CD4-positive, alpha-beta T cell (primary cell): ENCODE results near the gene CDC42BPA. TPM values are rescaled to one million over a fixed set of nuclear protein-coding genes. Genes with fewer than 3 reads are reported as not detected.

Source experiments
- ATAC-seq: fragments of 200-7000 bp; cut with Tn5 transposase; one replicate; pipeline ENCODE4 v1.10.0; 2022; ENCODE audit warnings: mild to moderate bottlenecking; ENCODE audit not compliant: poor library complexity
- CTCF ChIA-PET: fragments of 350-600 bp; sonication (Branson Sonifier 250); formaldehyde crosslinking; loops from one replicate; lab custom pipeline; 2021; ENCODE audit warnings: antibody characterized with exemption, inconsistent platforms; lab: Charles Lee
- POLR2A ChIA-PET: fragments of 350-600 bp; sonication (Branson Sonifier 250); formaldehyde crosslinking; loops from one replicate; lab custom pipeline; 2021; ENCODE audit warnings: antibody characterized with exemption, inconsistent platforms; lab: Charles Lee
- DNase-seq, 14 experiments: peaks; one replicate each; pipeline ENCODE4 v3.0.0-alpha.2; 2013 to 2020; ENCODE audit warnings: mixed read lengths in 2 of 14
- H3K27ac ChIP-seq, 2 donors: one replicate each; pipeline versions ENCODE4 v1.5.1 to v1.7.0; 2013; ENCODE audit warnings: low read length in 2 of 2, low read depth in 1 of 2, mild to moderate bottlenecking in 1 of 2
- H3K27me3 ChIP-seq, 2 experiments: 1 replicate in 1 of 2; 2 replicates in 1 of 2; pipeline versions ENCODE4 v1.6.1 to v1.7.0; 2013; ENCODE audit warnings: low read length in 2 of 2, control low read depth in 1 of 2, mild to moderate bottlenecking in 1 of 2, moderate library complexity in 1 of 2; ENCODE audit not compliant: insufficient read depth in 2 of 2, control insufficient read depth in 1 of 2
- H3K36me3 ChIP-seq: one replicate; pipeline ENCODE4 v1.6.1; 2013; ENCODE audit warnings: low read length, control low read depth; ENCODE audit not compliant: insufficient read depth
- H3K4me1 ChIP-seq: one replicate; pipeline ENCODE4 v1.6.1; 2013; ENCODE audit warnings: low read length, control low read depth; ENCODE audit not compliant: insufficient read depth
- H3K4me3 ChIP-seq: one replicate; pipeline ENCODE4 v1.5.1; 2013; ENCODE audit warnings: mild to moderate bottlenecking, low read length, moderate library complexity
- H3K9me3 ChIP-seq, 2 experiments: 1 replicate in 1 of 2; 2 replicates in 1 of 2; pipeline versions ENCODE4 v1.6.1 to v1.7.0; 2013; ENCODE audit warnings: low read length in 2 of 2, mild to moderate bottlenecking in 2 of 2, control low read depth in 1 of 2, moderate library complexity in 1 of 2; ENCODE audit not compliant: control insufficient read depth in 1 of 2, insufficient read depth in 1 of 2
- H3K27ac Mint-ChIP-seq: one replicate; pipeline ENCODE4 v1.8.0; 2020; ENCODE audit warnings: mixed read lengths
- H3K27me3 Mint-ChIP-seq: one replicate; pipeline ENCODE4 v1.8.0; 2021; ENCODE audit warnings: mixed read lengths
- H3K36me3 Mint-ChIP-seq: one replicate; pipeline ENCODE4 v1.8.0; 2021; ENCODE audit warnings: low read depth, mixed read lengths
- H3K4me1 Mint-ChIP-seq: one replicate; pipeline ENCODE4 v1.8.0; 2021; ENCODE audit warnings: low read depth, mixed read lengths
- H3K4me3 Mint-ChIP-seq: one replicate; pipeline ENCODE4 v1.8.0; 2020; ENCODE audit warnings: mild to moderate bottlenecking, mixed read lengths
- H3K9me3 Mint-ChIP-seq: one replicate; pipeline ENCODE4 v1.8.0; 2020; ENCODE audit warnings: mixed read lengths
- CTCF ChIP-seq: fragments of 200-600 bp; IDR thresholded peaks from one replicate; pipeline ENCODE4 v1.8.0; 2022; ENCODE audit warnings: antibody characterized with exemption, mild to moderate bottlenecking
- intact Hi-C, 2 experiments: fragments of 100-400 bp; cut with DNase I in 1 of 2; cut with micrococcal nuclease in 1 of 2; formaldehyde crosslinking; loops; one replicate each; pipeline versions ENCODE4 v1.15.1 to v1.9.0; 2023 to 2025; cut with DNase I, micrococcal nuclease
- total RNA-seq, 174 experiments: library from RNA in 2 of 174; stranded (reverse) in 2 of 174; gene quantifications; one replicate each; pipeline ENCODE4 v1.2.3 and lab custom pipeline; 2021 to 2026

The CDC42BPA gene
- total RNA-seq, 2 experiments from 2014 or later: 2.2 to 3.0 TPM

GRCh38 chr1:227073786-227074185 lies 244.5 kb downstream of the CDC42BPA start:
- TF ChIP-seq CTCF: no peak
- Histone ChIP-seq H3K27me3 (no peaks in the 10 kb centered on the region), H3K27ac (no peak overlapping the region), H3K4me3 (no peak overlapping the region), H3K36me3 (no peaks in the 10 kb centered on the region), H3K4me1 (no peaks in the 10 kb centered on the region), H3K9me3 (no peaks in the 10 kb centered on the region)
- ATAC-seq (no peak), DNase-seq (no peak)
- intact Hi-C loops: no loop called here
- H3K4me3 Mint-ChIP-seq: no peak overlapping the region
- H3K9me3 Mint-ChIP-seq: no peaks in the 10 kb centered on the region
- no peak overlapping the region for H3K27ac Mint-ChIP-seq
- ChIA-PET POLR2A (no interaction called here), CTCF (no interaction called here)
- H3K4me1 Mint-ChIP-seq: no peaks in the 10 kb centered on the region
- no peaks in the 10 kb centered on the region for H3K27me3 Mint-ChIP-seq
- H3K36me3 Mint-ChIP-seq: no peaks in the 10 kb centered on the region

GRCh38 chr1:227072991-227073390 lies 245.3 kb downstream of the CDC42BPA start:
- no peak overlapping the region for H3K27ac ChIP-seq
- H3K9me3 Mint-ChIP-seq: no peaks in the 10 kb centered on the region
- ATAC-seq: no peak
- ChIA-PET POLR2A (no interaction called here), CTCF (interaction anchor here (1.4 kb wide), 1 partner anchor 10 kb away, joined by 4 read pairs; no protein-coding TSS in a partner anchor)
- H3K27ac Mint-ChIP-seq: no peak overlapping the region
- H3K36me3 ChIP-seq: no peaks in the 10 kb centered on the region
- intact Hi-C loops: no loop called here
- H3K36me3 Mint-ChIP-seq: no peaks in the 10 kb centered on the region
- no peaks in the 10 kb centered on the region for H3K27me3 Mint-ChIP-seq
- H3K4me3 ChIP-seq: no peak overlapping the region
- H3K4me1 Mint-ChIP-seq: no peaks in the 10 kb centered on the region
- no peaks in the 10 kb centered on the region for H3K4me1 ChIP-seq
- no peaks in the 10 kb centered on the region for H3K27me3 ChIP-seq
- H3K4me3 Mint-ChIP-seq: no peak overlapping the region
- no peak for DNase-seq
- no peaks in the 10 kb centered on the region for H3K9me3 ChIP-seq
- TF ChIP-seq CTCF: no peak

GRCh38 chr1:227071895-227072587 lies 246.3 kb downstream of the CDC42BPA start:
- no peak for ATAC-seq
- H3K27ac ChIP-seq: no peak overlapping the region
- Mint-ChIP-seq H3K36me3 (no peaks in the 10 kb centered on the region), H3K27ac (no peak overlapping the region), H3K4me1 (no peaks in the 10 kb centered on the region), H3K4me3 (no peak overlapping the region), H3K9me3 (no peaks in the 10 kb centered on the region), H3K27me3 (no peaks in the 10 kb centered on the region)
- H3K4me3 ChIP-seq: no peak overlapping the region
- no peaks in the 10 kb centered on the region for H3K27me3 ChIP-seq
- CTCF ChIA-PET: interaction anchor here (1.4 kb wide), 1 partner anchor 9 kb away, joined by 4 read pairs; no protein-coding TSS in a partner anchor
- intact Hi-C loops: no loop called here
- no peaks in the 10 kb centered on the region for H3K9me3 ChIP-seq
- no peak for TF ChIP-seq CTCF
- DNase-seq: no peak
- no peaks in the 10 kb centered on the region for H3K4me1 ChIP-seq
- POLR2A ChIA-PET: no interaction called here
- no peaks in the 10 kb centered on the region for H3K36me3 ChIP-seq
